Smooth muscle cell of the brain vasculature (primary cell): ENCODE measurements around the gene TRAPPC5.

Source experiments
- DNase-seq: peaks from one replicate; pipeline ENCODE4 v3.0.0-alpha.2; 2012; ENCODE audit warnings: low read depth, low spot score

Gene TRAPPC5

DNA sequence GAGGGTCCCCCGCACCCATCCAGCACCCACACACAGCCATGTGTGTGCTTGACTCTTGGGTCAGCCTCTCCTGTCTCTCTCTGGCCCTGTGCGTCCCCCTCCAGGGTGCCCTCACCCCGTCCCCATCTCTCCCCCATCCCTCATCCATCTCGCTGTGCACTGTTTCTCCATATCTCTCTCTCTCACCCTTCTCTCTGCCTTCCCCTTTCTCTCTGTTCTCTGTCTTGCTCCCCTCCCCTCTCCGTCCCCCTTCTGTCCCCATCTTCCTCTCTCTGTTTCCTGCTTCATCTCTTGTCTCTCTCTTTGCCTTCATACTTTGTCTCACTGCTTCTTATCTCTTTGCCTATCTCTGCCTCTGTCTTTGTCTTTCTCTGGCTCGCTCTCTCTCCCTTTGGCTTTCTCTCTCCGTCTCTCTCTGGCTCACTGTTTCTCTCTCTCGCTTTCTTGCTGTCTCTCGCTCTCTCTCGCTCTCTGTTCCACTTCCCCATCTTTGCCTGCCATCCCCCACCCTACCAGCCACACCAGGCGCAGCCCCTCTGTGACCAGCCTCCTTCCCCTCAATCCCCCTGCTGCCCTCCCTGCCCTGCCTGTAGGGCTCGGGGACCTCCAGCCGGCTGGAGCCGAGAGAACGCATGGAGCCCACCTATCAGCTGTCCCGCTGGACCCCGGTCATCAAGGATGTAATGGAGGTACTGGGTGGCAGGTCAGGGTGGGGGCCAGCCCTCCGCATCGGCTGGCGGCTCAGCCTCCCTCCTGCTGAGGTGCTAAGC lies 34.8 kb upstream of the TRAPPC5 start:
- no peak for DNase-seq

DNA sequence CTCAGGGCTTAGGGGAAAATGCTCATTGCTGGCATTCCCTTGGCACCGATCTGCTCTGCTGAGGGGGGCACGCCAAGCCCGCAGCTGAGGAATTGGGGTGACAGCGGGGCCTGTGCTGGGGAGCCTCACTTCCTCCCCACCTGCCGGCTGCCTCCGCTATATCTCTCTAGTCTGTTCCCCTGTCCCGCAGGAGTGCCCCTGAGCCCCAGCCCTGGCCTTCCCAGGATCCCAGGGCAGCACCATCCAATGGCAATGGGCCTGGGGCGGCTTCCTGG lies 34.3 kb upstream of the TRAPPC5 start:
- no peak for DNase-seq

DNA sequence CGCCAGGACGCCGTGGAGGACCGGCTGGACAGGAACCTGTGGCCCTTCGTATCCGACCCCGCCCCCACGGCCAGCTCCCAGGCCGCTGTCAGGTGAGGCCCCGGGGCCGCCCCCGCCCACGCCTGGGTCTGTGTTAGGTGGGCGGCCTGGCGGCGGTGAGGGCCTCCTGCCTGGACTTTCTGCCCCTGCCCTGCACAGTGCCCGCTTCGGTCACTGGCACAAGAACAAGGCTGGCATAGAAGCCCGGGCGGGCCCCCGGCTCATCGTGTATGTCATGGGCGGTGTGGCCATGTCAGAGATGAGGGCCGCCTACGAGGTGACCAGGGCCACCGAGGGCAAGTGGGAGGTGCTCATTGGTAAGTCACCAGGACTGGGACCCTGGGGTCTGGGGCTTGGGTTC lies 33.5 kb upstream of the TRAPPC5 start:
- no peak for DNase-seq

DNA sequence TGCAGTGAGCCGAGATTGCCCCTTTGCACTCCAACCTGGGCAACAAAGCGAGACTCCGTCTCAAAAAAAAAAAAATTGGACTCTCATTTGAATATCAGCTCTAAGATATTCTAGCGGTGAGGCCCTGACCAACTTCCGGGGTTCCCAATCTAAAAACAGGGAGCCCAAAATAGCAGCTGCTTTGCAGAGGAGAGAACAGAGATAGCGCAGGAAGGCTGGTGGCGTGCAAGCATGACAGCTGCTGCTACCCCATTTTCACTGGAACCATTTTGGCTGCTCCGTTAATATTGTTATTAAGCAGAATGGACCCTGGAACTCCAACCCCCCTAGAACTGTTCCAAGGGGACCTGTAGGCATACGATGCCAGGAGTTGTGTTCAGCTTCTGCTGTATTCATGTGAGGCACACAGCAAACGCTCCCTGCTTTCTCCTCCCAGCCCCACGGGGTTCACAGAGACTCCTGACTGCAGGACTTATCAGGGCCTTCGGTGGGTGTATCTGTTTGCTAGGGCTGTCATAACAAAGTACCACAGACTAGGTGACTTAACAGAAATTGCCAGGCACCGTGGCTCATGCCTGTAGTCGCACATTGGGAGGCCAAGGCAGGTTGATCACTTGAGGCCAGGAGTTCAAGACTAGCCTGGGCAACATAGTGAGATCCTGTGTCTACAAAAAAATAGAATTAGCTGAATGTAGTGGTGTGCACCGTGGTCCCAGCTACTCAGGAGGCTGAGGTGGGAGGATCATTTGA lies 32.2 kb upstream of the TRAPPC5 start:
- no peak for DNase-seq

DNA sequence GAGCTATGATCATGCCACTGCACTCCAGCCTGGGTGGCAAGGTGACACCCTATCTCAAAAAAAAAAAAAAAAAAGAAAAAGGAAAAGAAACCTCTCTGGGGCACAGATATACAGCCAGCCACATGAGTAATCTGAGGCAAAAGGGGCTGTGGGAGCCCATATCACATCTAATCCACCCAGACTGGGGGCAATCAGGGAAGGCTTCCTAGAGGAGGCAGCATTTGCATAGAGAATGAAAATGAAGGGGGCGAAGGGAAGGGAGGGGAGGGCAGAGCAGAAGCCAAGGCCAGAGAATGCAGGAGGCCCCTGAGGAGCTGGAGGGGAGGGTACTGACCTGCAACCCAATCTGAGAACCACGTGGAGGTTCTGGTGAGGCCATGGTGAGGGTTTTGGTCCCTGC lies 30.5 kb upstream of the TRAPPC5 start:
- no peak for DNase-seq

DNA sequence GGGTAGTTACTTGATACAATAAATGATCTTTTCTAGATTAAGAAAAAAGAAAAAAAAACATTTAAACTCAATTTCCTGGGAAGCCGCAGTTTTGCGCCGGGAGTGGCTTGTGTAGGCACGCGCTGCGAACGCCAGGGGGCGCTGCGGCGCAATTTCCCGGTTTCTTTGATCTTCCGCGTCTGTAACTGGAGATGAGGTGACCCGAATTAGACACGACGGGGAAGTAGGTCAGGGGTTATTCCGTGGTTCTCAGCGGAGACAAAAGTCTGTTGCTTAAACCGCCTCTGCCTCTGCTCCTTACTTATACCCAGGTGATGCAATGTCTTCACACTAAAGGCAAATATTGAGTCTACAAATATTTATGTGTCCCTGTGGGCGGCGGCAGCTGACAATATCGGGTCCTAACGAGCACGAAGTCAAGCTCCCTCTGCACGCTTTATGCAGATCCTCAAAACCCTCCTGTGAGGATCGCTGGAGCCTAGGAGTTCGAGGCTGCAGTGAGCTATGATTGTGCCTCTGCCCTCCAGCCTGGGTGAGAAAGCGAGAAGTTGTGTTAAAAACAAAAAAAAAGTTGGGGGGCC lies 28.5 kb upstream of the TRAPPC5 start:
- peak; percentile 46 for DNase-seq

DNA sequence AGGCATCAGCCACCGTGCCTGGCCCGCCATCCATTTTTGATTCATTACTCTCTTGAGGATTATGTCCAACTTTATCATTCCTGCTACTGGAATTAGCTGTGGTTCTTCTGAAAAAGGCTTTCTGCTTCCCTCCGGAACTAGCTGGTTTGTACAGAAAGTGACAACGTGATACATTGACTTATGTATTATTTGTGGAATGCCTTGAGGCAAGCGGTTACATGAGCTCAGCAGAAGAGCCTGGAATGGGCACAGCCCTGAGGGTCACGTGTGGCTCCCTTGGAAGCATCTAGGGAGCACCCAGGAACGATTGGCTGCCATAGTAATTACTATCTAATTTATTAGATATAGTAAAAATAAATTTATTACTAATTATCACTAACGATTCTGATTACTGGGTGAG lies 26.2 kb upstream of the TRAPPC5 start:
- no peak for DNase-seq

DNA sequence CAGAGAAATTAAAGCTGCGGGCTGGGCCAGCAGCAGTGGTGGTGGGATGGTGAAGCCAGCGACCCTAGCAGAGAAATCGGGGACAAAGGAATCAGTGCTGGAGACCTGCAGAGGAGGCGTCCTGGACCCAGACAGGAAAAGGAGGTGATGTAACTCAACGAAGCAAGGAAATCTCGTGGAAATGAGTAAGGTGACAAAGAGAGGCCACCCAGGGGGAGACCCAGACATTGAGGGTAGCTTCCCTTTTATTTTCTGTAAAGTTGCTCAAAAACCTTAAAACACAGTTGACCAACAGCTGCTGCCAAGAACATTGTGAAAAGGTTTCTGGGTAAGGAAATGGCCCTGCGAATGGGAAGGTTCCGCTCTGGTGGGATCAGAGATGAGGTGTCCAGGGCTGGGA lies 25.1 kb upstream of the TRAPPC5 start:
- DNase-seq = no peak

DNA sequence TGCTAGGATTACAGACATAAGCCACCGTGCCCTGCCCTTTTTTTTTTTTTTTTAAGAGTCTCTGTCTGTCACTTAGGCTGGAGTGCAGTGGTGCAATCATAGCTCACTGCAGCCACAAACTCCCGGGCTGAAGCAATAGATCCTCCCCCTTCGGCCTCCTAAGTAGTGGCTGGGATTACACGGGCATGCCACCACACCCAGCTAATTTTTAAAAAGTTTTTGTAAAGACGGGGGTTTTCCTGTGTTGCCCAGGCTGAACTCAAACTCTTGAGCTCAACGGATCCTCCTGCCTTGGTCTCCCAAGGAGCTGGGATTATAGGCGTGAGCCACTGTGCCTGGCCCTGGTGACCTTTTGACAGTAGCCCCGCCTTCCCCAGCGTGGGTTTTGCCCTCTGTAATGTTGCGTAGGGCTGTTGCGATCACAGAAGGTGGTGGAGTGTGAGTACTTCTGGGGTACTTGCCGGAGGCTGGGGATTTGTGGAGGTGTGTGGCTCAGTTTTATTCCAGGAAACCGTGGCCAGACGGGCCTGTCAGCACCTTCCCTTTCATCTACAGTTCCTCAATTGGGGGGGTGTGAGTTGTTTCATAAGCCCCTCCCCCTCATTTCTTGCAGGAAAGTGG lies 23.4 kb upstream of the TRAPPC5 start:
- no peak for DNase-seq

DNA sequence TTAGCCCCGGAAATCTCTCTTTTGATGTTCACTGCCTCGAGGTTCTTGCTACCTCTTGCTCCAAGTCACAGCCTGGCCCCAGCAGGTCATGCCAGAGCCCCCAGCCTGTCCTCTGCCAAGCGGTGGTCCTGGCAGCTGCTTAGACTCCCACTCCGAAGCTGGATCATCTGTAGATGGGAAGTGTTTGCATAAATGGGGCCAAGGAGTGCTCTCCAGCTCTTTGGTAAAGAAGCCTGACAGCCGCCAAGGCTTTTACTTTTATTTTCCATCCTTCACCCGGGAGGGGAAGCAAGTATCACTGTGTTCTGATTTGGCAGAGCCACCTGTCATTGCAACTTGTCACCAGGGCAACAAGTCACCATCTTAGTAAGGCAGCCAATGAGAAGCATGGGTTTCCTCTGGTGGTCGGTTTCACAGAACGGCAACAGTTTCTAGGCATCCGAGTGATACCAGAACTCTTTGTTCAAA lies 22.4 kb upstream of the TRAPPC5 start:
- no peak for DNase-seq

DNA sequence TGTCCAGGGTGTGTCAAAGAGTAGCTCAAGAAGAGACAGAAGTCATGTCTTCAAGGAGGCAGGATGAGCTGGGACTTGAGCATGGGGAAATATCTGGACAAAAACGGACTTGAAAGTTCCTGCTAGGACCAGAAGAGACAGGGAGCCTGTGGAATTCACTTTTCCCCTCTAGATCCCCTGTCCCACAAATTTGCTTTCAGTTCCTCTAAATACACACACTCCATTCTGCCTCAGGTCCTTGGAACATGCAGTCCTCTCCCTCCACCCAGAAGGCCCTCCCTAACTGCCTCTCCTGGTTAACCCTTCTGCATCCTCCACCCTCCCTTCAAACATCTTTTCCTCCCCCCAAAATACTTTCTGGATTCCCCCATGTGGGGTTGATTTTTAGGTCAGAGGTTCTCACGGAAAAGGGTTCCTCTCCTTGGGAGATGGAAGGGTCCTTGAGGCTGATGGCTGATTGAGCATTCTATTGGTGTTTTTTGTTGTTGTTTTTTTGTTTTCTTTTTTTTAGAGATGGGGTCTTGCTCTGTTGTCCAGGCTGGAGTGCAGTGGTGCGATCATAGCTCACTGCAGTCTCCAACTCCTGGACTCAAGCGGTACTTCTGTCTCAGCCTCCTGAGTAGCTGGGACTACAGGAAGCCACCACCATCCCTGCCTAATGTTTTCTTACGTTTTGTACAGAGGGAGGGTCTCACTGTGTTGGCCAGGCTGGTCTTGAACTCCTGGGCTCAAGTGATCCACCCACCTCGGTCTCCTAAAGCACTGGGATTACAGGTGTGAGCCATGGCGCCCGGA lies 18.7 kb upstream of the TRAPPC5 start:
- DNase-seq = no peak

DNA sequence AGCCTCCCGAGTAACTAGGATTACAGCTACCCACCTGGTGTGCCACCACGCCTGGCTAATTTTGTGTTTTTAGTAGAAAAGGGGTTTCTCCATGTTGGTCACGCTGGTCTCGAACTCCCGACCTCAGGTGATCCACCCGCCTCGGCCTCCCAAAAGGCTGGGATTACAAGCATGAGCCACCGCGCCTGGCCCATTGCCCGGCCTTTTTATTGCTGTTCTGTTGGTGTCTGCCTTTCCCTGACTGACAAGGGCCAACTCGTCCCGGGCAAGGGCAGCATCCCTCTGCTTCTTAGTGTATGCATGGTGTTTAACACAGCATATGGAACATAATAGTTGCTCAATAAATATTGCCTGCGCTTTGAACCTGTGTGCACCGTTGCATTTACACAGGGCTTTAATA lies 18.0 kb upstream of the TRAPPC5 start:
- DNase-seq = no peak

DNA sequence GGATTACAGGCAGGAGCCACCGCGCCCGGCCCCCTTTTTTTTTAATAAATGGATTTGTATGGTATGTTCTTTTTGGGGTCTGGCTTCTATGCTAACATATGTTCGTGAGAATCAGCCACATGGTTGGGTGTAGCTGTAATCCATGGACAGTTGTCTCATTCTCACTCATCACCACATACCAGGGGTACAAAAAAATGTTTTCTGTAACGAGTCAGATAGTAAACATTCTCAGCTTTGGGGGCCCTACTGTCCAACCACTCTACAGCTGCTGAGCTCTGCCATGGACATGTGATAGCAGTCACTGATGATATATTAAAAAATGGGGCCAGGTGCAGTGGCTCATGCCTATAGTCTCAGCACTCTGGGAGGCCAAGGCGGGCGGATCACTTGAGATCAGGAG lies 16.9 kb upstream of the TRAPPC5 start:
- no peak for DNase-seq

DNA sequence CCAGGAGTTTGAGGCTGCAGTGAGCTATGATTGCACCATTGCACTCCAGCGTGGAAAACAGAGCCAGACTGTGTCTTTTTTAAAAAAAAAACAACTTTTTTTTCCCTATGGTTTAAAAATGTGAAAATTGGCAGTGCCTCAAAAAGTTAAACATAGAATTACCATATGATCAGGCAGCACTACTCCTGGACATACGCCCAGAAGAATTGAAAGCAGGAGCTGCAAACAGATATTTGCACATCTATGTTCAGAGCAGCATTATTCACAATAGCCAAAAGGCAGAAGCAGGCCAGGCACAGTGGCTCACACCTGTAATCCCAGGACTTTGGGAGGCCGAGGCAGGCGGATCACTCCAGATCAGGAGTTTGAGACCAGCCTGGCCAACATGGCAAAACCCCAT lies 15.6 kb upstream of the TRAPPC5 start:
- DNase-seq = no peak

DNA sequence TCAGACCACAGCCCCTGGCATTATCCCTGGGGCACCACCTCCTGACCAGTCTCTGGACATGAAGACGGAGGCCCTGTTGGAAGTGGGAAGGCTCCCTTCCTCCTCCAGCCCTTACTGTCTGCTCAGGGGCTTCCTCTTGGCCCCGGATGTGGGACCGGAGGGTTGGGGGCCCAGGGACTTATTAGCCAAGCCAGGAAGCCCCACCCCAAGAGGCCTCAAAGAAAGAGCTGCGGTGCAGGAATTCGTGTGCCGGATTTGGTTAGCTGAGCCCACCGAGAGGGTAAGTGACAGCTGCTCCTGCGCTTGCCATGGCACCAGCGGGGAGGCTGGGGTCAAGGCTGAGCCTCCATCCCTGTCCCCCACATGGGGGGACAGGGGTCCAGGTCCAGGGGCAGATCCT lies 11.8 kb upstream of the TRAPPC5 start, which contains the start of gene RETN:
RETN (plus strand) TSS at position 208 of the 400 bp plus-strand sequence. CDS start 278 bp downstream, outside the sequence.
- no peak for DNase-seq

DNA sequence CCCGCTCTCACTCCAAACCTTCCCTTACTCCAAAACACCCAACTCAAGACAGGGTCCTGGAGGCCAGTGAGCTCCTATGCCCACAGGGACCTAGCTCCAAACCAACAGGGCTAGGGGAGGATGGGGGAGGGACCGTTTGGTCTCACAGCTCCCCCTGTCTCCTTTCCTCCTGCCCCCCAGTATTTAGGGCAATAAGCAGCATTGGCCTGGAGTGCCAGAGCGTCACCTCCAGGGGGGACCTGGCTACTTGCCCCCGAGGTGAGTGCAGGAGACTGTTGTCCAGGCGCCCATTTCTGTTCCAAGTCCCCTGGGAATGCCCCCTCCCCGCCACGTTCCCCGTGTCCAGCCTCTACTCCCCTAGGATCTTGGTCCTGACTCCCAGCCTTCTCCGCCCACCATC lies 11.0 kb upstream of the TRAPPC5 start:
- no peak for DNase-seq

DNA sequence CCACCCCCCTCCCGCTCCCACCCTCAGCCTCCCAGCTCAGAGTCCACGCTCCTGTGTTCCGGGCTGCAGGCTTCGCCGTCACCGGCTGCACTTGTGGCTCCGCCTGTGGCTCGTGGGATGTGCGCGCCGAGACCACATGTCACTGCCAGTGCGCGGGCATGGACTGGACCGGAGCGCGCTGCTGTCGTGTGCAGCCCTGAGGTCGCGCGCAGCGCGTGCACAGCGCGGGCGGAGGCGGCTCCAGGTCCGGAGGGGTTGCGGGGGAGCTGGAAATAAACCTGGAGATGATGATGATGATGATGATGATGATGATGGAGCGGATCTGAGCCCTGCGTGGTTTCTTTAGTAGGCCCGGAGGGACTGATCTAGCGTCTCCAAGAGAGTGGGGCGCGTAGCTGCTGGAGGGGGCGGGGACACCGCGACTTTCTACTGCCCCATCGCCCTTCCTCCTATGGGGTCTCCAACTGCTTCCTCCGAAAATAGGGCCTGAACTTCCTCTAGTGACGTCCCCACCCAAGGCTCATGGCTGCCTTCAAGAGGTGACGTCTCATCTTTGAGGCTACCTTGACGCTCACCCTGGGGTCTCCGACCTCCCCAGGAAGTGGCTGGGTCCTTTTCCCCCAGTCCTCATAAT lies 10.4 kb upstream of the TRAPPC5 start:
- no peak for DNase-seq

DNA sequence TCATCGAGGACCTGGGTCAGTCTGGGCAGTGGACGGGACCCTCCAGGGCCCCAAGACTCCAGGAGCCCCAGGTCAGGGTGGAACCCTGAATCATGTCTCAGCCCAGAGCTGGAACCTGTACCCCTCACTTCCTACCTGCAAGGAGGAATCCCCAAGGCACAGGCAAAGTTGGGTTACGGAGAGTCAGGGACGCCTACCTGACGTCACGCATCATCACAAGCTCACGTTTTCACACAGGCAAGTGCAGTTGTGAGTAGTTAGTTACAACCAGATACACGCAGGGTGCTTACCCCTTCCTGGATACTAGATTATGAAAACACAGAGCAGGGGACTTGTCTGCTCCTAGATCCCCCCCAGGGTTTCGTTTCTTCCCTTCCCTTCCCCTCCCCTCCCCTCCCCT lies 9.8 kb upstream of the TRAPPC5 start:
- DNase-seq = no peak

DNA sequence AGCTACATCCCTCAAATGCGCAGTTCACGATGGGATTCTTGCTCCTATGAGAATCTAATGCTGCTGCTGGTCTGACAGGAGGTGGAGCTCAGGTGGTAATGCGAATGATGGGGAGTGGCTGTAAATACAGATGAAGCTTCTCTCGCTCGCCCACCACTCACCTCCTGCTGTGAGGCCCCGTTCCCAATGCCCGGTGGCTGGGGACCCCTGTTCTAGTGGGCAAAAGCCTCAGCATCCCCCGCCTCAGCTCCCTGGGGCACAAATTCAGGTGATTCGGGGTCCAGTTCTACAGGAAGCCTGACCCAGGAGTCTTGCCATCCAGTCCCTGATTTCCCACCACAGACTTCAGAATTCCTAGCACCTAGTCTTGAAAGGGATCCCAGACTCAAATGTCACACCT lies 8.1 kb upstream of the TRAPPC5 start:
- no peak for DNase-seq

DNA sequence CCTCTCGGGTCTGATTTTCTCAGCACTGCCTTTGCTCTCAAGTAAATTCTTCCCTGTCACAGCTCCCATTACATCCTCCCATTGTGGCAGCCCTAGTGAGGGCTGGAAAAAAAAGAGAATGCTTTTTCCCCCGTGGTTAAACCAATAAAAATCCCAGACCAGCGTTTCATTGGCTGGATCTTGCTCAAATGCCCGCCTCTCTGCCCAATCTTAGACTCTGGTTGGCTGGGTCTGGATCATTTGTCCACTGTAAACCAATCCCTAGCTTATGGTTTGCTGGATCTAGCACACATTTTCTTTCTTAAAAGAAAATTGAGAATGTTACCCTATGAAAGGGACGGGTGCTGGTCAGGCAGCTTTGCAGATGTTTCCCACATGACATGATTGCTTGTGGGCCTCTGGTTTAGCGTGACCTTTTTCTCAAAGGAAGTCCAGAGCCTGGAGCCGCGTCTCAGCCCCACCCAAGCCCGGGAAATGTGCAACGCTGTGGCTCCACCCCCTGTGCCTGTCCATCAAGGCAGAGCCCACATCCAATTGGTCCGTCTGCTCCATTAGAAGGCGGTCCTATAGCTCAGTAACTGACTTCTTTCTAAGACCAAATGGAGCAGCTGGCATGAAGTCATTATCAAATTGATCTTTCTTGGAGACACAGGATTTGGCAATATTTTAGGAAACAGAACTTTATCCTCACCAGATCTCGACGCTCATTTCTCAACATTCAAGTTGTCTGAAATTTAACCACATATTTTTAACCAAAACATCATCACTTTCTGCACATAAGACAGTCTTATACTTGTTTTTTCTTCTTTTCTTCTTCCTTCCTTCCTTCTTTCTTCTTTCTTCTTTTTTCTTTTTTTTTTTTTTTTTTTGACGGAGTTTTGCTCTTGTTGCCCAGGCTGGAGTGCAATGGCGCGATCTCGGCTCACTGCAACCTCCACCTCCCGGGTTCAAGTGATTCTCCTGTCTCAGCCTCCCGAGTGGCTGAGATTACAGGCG lies 6.3 kb upstream of the TRAPPC5 start:
- no peak for DNase-seq
